Measurements from ENCODE around the gene TCEA2. TPM values are rescaled to one million over a fixed set of nuclear protein-coding genes. Genes with fewer than 3 reads are reported as not detected.
A peak's percentile ranks its signal among the peaks of the same experiment; 100 is the strongest.

Gene TCEA2
- total RNA-seq, 8 experiments from 2014 or later, result 22.4 to 70.3 (median 37.1) TPM

DNA sequence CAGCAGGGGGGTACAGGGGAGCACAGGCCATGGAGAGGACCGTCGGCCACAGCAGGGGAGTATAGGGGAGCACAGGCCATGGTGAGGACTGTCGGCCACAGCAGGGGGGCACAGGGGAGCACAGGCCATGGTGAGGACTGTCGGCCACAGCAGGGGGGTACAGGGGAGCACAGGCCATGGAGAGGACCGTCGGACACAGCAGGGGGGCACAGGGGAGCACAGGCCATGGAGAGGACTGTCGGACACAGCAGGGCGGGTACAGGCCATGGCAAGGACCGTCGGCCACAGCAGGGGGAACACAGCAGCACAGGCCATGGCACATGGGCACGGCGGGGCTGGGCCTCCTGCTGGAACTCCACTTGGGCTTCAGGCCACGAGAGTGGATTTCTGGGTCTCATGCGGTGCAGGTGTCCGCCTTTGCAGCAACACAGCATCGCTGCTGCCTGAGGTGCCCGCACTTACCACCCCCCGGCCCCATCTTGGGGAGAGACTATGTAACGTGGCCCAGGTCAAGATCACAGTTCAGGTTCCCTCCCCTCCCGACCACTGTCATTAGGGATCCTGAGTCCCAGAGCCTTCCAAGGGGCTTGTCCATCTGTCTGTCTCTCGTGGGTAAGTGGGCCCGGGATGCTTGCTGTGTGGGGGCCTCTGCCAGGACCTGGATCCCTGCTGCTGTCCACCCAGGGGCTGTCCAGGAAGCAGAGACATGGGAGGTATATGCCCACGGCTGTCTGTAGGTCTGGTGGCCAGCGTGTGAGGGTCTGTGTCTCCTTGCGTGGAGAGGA is 41.9 kb downstream of the TCEA2 start:
- Histone ChIP-seq H3K4me1 (replicated peaks in 1 of 2) (peaks cover 19 to 22% of the 10 kb centered on the region in 2 donors), H3K4me3 (no peak overlapping the region), H3K27ac (no peak overlapping the region)
- in situ Hi-C loops (cut with MboI; ENCODE audit: low pct_unique_long_range_greater_than_20kb in 2 of 9, low sequenced_read_pairs in 9 of 9, unreplicated experiment in 9 of 9), result no loop called here
- ATAC-seq (replicated peaks in 6 of 8), result no peak
- WGBS, 10 experiments, result 85 to 100% (median 100%) methylated on average over 2 to 4 of the region's 25 CpGs; no CpG with 5 or more reads in 7 of the 10 experiments

DNA sequence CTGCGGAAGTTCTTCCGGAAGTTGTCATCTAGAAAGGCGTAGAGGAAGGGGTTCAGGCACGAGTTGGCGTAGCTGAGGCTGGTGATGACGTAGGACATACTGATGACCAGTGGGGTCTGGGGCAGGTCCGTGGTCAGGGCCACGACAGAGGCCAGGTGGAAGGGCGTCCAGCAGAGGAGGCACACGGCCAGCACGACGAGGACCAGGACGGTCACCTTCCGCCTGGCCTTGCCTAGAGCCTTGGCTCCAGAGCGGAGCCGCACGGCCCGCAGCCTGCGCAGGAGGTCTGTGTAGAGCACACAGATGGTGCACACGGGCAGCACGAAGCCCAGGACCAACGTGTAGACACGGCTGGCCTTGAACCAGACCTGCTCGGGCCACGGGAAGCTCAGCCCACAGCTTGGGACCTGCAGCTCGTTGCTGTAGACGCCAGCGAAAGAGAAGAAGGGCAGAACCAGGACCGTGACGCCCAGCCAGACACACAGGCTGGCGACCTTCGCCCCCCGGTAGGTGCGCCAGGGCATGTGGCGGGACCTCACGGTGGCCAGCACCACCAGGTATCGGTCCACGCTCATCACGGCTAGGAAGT is 42.9 kb downstream of the TCEA2 start:
- Histone ChIP-seq H3K27ac (no peak overlapping the region), H3K4me1 (replicated peaks in 1 of 2) (peaks cover 30 to 32% of the 10 kb centered on the region in 2 donors), H3K4me3 (no peak overlapping the region)
- WGBS, 10 experiments, result 93 to 97% methylated on average over 9 to 12 of the region's 39 CpGs; no CpG with 5 or more reads in 8 of the 10 experiments
- in situ Hi-C loops (cut with MboI; ENCODE audit: low pct_unique_long_range_greater_than_20kb in 2 of 9, low sequenced_read_pairs in 9 of 9, unreplicated experiment in 9 of 9), result no loop called here
- ATAC-seq (replicated peaks in 6 of 8), result no peak

DNA sequence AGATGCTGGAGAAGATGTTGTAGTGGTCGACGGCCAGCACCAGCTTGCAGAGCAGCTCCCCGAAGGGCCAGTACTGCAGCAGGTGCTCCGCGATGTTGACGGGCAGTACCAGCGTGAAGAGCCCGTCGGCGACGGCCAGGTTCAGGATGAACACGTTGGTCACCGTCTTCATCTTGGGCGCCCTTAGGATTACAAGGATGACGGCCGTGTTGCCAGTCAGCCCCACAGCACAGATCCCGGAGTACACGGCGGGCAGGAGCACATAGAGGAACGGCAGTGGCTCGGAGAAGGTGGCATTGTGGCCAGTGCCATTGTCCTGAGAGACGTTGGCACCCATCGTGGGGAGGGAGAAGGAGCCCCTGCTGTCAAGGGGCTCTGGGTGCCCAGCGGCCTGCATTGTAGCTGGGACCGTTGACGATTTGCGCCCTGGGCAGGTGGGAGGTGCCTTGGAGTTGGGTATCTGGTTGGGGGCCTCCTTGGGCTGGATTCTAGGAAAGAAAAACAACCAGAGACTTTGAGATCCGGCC is 43.5 kb downstream of the TCEA2 start:
- H3K4me3 ChIP-seq, result no peak overlapping the region
- no peak overlapping the region for H3K27ac ChIP-seq
- in situ Hi-C loops (cut with MboI; ENCODE audit: low pct_unique_long_range_greater_than_20kb in 2 of 9, low sequenced_read_pairs in 9 of 9, unreplicated experiment in 9 of 9), result no loop called here
- 40 to 100% (median 85%) methylated on average over 1 to 9 of the region's 28 CpGs; no CpG with 5 or more reads in 5 of the 10 experiments for WGBS, 10 experiments
- ATAC-seq (replicated peaks in 6 of 8), result no peak
- peaks cover 36% of the 10 kb centered on the region in 2 donors for H3K4me1 ChIP-seq (replicated peaks in 1 of 2)

DNA sequence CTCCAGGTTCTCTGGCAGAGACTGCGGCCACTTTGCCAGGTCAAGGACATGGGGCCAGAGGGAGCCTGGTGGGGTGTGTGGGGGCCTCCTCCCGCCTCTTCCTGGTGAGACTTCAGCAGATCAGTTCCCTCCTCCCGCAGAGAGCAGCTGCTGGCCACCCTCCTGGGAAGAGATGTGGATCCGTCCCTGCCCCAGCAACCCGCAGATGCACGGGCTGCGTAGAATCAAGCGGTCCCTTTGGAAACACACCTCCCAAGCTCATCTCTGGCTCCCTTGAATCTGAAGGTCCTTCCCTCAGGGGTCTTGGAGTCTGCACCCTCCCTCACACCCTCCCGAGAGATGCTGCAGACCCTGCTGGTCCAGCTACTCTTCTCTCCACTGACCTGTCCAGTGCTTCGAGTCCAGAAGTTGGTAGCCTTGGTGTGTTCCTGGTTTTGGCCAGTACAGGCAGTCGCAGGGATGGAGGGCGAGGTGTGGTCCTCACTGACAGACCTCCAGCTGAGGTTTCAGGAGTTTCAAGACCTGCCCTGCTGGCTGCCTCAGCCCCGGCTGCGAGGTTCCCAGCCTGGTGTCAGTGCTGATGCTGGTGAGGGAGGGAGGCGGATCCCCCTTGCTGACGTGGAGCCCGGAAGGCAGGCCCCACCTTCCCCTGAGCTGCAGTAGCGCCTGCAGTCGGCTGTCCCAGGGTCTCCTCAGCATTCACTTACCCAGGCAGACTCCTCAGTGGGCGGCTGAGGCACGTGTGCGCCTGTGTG is 44.2 kb downstream of the TCEA2 start, which contains the start of gene NPBWR2:
NPBWR2 (minus strand) TSS at position 585 of the 755 bp plus-strand sequence. CDS start 734 bp downstream, outside the sequence.
- WGBS, 10 experiments, result 20 to 73% (median 40%) methylated on average over 1 to 7 of the region's 22 CpGs; no CpG with 5 or more reads in 5 of the 10 experiments
- Histone ChIP-seq H3K4me1 (replicated peaks in 1 of 2) (peaks cover 42 to 43% of the 10 kb centered on the region in 2 donors), H3K4me3 (peak within 1 kb of the TSS in 1 of 5 donors; percentile 23), H3K27ac (no peak within 1 kb of the TSS)
- ATAC-seq (replicated peaks in 6 of 8), result peak; percentile 26 to 78 (median 68)
- in situ Hi-C loops (cut with MboI; ENCODE audit: low pct_unique_long_range_greater_than_20kb in 2 of 9, low sequenced_read_pairs in 9 of 9, unreplicated experiment in 9 of 9), result no loop called here

DNA sequence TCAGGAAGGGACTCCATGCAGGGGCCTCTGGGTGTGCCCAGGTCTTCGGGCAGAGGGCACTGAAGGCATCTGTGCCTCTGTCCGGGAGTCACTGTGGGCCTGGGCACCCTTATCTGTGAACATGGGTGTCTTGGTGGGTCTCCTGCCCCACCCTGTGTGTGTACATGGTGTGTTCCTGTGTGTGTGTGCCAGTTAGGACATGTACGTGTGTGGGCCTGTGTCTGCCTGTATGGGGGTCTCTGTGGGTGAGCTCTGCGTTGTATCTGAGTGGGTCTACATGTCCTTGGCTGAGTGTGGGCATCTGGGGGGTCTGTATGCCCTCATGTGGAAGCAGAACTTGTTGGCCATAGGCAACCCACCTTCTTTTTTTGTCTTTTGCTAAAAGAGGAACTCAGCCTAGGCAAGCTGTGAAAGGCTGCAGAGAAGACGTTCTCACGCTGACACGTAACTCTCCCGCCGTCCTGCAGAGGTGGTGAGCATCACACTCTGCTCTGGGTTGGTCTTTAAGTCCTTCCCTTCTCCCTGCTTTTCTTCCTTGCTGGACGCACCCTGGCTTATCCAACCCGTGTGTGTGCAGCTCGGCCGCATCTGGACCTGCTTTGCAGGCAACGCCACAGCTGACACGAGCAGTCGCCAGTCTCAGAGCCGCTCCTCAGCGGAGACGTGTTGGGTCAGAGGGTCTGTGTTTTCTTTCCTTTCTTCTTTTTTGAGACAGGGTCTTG is 44.9 kb downstream of the TCEA2 start:
- Histone ChIP-seq H3K4me1 (replicated peaks in 1 of 2) (peaks cover 44 to 47% of the 10 kb centered on the region in 2 donors), H3K27ac (no peak overlapping the region), H3K4me3 (no peak overlapping the region)
- WGBS, 10 experiments, result 20 to 100% (median 76%) methylated on average over 1 to 6 of the region's 19 CpGs; no CpG with 5 or more reads in 4 of the 10 experiments
- ATAC-seq (replicated peaks in 6 of 8), result peak in 1 of 8 experiments; percentile 83
- in situ Hi-C loops (cut with MboI; ENCODE audit: low pct_unique_long_range_greater_than_20kb in 2 of 9, low sequenced_read_pairs in 9 of 9, unreplicated experiment in 9 of 9), result no loop called here

DNA sequence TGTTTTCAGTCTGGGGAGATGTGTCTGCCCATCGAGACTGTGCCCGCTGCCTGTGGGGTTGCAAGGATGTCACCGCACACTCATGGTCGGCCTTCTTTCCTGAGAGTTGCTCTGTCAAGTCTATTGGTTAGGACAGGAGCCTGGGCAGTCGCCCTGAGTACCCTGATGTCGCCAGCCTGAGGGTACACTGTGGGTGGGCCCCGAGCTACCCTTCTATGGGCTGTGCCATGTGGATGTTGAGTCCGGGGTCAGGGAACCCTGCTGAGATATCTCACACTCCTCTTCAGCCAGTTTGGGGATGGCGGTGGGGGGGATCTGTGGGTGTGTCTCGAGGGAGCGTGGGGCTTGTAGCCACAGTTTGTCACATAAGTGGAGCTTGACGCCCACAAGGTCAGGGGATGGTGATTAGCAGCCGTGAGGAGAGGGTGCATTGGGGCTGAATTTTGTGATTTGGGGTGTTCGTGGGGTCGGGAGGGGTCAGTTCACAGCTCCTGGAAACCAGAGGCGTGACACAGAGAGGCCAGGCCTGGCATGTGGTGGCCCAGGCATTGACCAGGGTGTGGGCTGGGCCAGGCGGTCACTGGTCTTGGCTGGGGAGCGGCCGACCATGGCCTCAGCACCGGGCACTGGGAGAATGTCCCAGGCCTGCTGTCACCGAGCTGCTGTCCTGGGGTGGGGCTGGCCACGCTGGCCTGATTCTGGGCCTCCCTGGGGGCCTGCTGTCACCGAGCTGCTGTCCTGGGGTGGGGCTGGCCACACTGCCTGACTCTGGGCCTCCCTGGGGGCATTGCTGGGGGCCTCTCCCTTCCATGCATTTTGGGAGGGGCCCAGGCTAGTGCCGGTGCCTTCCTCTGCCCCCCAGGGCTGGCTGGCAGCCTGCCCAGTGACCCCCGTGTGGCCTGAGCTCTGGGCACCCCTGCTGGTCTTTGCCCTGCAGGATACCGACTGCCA is 46.0 kb downstream of the TCEA2 start:
- Histone ChIP-seq H3K27ac (no peak overlapping the region), H3K4me3 (no peak overlapping the region), H3K4me1 (replicated peaks in 1 of 2) (peaks cover 41 to 50% of the 10 kb centered on the region in 2 donors)
- WGBS, 10 experiments, result 80 to 100% (median 90%) methylated on average over 2 to 4 of the region's 26 CpGs; no CpG with 5 or more reads in 7 of the 10 experiments
- peak in 3 of 8 experiments; percentile 19 to 69 (median 52) for ATAC-seq (replicated peaks in 6 of 8)
- in situ Hi-C loops (cut with MboI; ENCODE audit: low pct_unique_long_range_greater_than_20kb in 2 of 9, low sequenced_read_pairs in 9 of 9, unreplicated experiment in 9 of 9), result no loop called here

DNA sequence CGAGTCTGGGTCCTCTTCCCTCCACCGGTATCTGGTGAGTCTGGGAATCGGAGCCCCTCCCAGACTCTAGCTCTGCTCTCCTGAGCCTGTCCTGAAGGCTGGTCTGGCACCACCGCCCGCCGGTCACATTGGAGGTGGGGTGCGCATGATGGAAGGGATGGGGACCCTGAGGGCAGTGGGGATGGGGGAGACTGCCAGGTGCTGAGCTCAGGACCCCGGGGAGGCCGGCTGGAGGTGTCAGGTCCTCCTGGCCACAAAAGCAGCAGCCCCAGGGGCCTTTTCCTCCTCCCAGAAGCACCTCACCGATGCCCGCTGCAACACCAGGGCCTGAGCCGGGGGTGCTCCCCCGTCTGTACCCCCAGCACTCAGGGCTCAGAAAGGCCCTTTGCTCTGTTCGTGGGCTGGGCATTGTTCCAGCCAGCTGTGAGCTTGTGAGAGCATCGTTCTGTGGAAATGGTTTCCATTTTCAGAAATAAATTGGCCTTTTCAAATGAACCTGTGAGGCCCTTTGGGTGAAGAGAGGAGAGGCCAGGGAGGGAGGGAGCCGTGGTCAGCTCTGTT is 46.9 kb downstream of the TCEA2 start:
- no peak overlapping the region for H3K27ac ChIP-seq
- peak in 2 of 8 experiments; percentile 8 to 10 for ATAC-seq (replicated peaks in 6 of 8)
- H3K4me3 ChIP-seq, result no peak overlapping the region
- whole genome bisulfite sequencing, 10 experiments, result 30 to 100% (median 76%) methylated on average over 1 to 6 of the region's 16 CpGs; no CpG with 5 or more reads in 5 of the 10 experiments
- in situ Hi-C loops (cut with MboI; ENCODE audit: low pct_unique_long_range_greater_than_20kb in 2 of 9, low sequenced_read_pairs in 9 of 9, unreplicated experiment in 9 of 9), result no loop called here
- peaks cover 42 to 51% of the 10 kb centered on the region in 2 donors for H3K4me1 ChIP-seq (replicated peaks in 1 of 2)

DNA sequence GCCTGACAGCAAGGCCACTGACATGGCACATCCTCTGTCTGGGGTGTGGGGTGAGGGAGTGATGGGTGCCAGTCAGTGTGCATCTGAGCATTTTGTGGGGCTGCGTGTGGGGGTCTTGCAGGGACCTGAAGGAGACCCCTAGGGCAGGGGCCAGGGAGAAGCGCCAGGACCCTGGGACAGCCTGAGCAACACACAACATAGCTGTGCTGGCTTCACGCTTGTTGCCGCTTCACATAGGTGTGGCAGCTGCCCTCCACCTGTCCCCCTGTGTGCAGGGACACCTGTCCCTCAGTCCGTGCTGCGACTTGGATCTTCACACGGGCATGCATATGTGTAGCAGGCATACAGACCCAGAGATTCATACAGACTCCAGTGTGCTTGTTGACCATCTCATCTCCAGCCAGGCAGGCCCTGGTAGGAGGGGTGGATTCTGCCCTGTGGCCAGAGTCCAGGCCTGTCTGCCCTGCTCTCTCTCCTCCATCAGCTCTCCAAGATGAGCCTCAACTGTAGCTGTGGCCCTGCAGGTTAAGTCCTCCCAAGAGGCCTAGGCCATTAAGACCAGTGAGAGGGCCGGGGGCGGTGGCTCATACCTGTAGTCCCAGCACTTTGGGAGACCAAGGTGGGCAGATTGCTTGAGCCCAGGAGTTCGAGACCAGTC is 47.5 kb downstream of the TCEA2 start:
- H3K4me1 ChIP-seq (replicated peaks in 1 of 2), result peaks cover 47 to 57% of the 10 kb centered on the region in 2 donors
- H3K27ac ChIP-seq, result no peak overlapping the region
- H3K4me3 ChIP-seq, result no peak overlapping the region
- no peak for ATAC-seq (replicated peaks in 6 of 8)
- 80 to 100% (median 100%) methylated on average over 1 to 4 of the region's 10 CpGs; no CpG with 5 or more reads in 4 of the 10 experiments for WGBS, 10 experiments
- in situ Hi-C loops (cut with MboI; ENCODE audit: low pct_unique_long_range_greater_than_20kb in 2 of 9, low sequenced_read_pairs in 9 of 9, unreplicated experiment in 9 of 9), result no loop called here

DNA sequence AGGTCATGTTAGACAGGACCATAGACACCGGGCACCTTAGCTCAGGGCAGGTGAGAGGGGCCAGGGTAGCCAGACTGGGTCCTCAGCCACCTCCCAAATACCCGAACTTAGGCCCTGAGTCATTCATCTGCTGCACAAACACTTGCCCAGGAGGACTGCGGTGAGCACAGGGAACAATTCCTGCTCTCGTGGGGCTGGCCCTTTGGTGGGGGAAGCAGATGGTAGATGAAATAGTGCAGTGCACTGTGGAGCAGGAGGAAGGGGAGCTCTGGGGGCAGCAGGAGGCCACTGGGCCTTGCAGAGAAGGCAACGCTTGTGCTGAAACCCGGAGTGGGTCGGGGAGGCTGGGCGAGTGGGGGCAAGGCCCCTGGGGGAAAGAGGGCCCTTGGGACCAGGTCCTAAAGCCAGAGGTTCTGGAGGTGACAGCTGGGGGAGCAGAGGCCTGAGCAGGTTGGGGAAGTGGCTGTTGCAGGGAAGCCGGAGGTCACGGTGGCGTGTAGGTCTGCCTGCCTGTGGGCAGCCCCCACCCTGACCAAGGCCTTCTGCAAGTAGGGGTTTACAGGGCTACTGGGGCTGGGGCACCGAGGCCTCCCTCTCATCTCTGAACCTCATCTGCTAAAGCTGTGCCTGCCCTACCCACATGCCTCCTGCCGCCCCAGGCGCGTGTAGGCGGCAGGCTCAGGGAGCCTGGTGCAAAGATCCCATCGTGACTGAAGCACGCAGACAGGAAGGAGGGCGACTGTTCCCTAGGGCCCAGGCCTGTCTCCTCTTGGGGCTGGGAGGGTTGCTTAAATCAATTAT is 49.0 kb downstream of the TCEA2 start:
- no peak overlapping the region for H3K4me3 ChIP-seq
- ATAC-seq (replicated peaks in 6 of 8), result no peak
- H3K27ac ChIP-seq, result peak overlapping the region; percentile 31 to 43
- in situ Hi-C loops (cut with MboI; ENCODE audit: low pct_unique_long_range_greater_than_20kb in 2 of 9, low sequenced_read_pairs in 9 of 9, unreplicated experiment in 9 of 9), result no loop called here
- peaks cover 49 to 57% of the 10 kb centered on the region in 2 donors for H3K4me1 ChIP-seq (replicated peaks in 1 of 2)
- 61 to 100% (median 86%) methylated on average over 1 to 9 of the region's 19 CpGs; no CpG with 5 or more reads in 6 of the 10 experiments for WGBS, 10 experiments

DNA sequence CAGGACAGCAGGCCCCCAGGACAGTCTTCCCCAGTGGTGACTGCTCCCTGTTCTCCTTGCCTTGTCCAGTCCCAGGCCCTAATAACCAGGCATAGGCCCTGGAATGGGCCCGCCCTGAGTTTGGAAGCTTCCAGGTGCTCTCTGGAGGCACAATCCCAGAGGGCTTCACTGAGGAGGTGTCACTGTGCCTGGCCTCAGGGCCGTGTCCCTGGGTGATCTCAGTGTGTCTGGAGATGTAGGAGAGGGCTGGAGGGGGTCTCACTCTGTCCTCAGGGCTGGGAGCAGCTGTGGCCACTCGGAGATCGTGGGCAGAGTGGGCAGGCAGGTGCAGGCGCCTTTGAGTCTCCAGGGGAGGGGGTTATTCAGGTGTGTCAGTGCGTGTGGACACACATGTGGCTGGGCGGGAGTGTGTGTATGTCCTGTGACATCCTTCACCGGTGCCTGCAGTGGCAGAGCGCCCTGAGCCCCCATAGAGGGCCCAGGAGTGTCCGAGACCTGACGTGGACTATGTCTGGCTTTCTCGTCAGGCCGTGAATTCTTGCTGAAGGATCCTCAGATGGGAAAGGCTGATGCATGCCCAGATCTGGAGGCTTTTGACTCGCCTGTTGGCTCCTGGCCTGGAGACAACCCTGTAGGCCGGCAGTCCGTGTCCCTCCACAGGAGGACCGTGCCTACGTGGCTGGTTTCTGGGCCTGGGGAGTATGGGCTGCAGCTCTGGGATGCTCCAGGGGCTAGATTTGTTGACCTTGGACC is 49.9 kb downstream of the TCEA2 start:
- peak overlapping the region; percentile 39 to 43 for H3K27ac ChIP-seq

More for the DNA sequence above, 49.9 kb downstream of the TCEA2 start:
- WGBS, 10 experiments, result 20 to 100% (median 40%) methylated on average over 1 to 10 of the region's 18 CpGs; no CpG with 5 or more reads in 5 of the 10 experiments
- in situ Hi-C loops (cut with MboI; ENCODE audit: low pct_unique_long_range_greater_than_20kb in 2 of 9, low sequenced_read_pairs in 9 of 9, unreplicated experiment in 9 of 9), result no loop called here
- peaks cover 41 to 49% of the 10 kb centered on the region in 2 donors for H3K4me1 ChIP-seq (replicated peaks in 1 of 2)
- ATAC-seq (replicated peaks in 6 of 8), result no peak
- H3K4me3 ChIP-seq, result no peak overlapping the region
